HG03108 (cell line): ENCODE results near the gene CDC7.
A peak's percentile ranks its signal among the peaks of the same experiment; 100 is the strongest.

Experiments used
- ATAC-seq: cut with Tn5 transposase; IDR thresholded peaks from one replicate; pipeline ENCODE4 v1.9.1; 2021; ENCODE audit warnings: moderate library complexity; ENCODE audit not compliant: unreplicated experiment

The CDC7 gene

DNA sequence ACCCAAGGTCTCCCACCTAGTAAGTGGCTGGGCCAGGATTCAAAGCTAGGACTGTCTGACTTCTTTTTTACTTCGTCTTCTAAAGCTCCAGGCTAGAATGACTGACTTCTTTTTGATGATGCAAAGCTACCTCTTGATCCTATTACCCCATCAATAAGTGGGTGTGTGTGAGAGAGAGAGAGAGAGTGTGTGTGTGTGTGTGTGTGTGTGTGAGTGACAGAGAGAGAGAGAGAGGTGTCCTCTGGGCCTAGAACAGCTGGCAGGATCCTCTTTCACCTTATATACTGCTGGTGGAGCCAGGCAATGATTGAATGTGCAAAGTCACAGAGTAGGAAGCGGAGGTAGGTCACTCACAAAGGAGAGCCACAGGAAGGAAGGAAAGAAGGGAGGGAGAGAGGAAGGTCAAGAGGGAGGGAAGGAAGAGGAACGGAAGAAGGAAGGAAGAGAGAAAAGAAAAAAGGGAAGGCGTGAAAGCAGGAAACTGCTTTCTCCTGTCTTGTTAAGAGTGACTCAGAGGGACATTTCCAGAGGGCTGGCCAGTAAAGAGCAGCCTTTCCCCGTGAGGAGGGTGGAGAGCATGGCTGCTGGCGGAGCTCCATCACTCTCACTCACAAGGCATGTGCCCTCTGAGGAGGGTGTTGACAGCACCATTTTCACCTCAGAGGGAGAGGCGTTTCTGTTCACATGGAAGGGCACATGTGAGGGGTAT, 68.9 kb downstream of the CDC7 start:
- ATAC-seq: no peak

- ATAC-seq: no peak
Observed at GRCh38 chr1:91570120-91570448, 69.4 kb downstream of the CDC7 start.

DNA sequence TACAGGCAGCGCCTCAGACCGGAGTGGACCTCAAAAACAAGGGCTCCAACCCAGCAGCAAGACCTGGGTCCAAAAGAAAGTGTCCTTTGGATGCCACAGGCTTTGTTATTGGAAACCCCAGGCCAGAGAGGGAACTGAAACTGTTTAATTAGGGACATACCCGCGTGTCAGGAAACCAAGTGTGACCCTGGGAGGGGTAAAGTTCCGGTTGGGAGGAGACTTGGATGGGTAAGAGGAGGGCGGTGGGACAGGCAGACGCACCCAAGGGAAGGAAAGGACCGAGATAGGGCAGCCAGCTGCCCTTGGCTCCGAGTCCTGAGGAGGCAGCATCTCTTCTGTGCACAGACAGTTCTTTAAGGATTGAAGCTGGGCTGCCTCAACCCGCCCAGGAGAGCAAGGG, 71.4 kb downstream of the CDC7 start:
- ATAC-seq: peak; percentile 91
